Measurements from ENCODE around the gene TAOK2.

GRCh38 chr16:29984137-29984763 lies 10.6 kb downstream of the TAOK2 start:
- TF ChIP-seq EP300 (IDR thresholded peaks at IDR 0.05) (no peak), CTCF (IDR thresholded peaks at IDR 0.05) (no peak), POLR2AphosphoS5 (IDR thresholded peaks at IDR 0.05) (no peak)
